GM19239 (cell line): ENCODE results near the gene HES6.

Source experiments
- DNase-seq: peaks from one replicate; pipeline ENCODE4 v3.0.0; 2011; ENCODE audit warnings: low spot score; ENCODE audit not compliant: insufficient read length
- FAIRE-seq: peaks from 2 replicates; lab custom pipeline; 2011; peaks lifted over from hg19 to GRCh38; lab: Jason Lieb, UNC

HES6 gene

DNA sequence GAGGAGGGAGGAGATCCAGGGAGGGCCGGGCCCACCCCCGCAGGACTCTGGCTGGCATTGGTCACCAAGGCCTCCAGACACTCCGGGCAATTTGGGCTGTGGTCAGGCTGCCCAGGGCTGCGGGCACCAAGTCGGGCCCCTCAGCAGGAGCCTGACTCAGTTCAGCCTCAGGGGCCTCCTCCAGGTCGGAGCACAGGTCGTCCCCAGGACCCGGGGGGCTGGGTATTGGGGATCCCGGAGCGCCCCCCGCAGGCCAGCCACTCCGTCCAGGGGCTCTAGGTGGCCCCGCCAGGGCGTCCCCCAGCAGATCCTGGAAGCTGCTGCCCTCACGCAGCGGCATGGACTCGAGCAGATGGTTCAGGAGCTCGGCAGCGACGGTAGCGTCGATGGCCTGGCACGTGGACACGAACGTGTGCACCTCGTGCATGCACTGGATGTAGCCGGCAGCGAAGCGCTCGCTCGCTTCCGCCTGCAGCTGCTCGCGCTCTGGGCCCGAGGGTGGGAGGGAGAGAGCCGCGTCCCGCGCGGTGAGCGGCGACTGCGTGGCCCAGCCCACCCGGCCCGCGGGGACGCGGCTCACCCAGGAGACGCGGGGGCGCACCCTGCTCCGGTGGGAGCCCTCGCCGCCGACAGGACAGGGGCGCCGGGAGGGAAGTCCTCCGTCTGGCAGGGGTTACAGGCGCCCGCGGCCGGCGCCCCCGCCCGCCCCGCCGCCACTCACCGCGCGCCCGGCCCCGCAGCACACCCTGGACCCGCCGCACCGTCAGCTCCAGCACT lies 884 bp downstream of the HES6 start:
- FAIRE-seq: no peak
- DNase-seq: no peak

- FAIRE-seq: no peak
These were observed 1.5 kb downstream of the HES6 start for GRCh38 chr2:238238311-238238765.

DNA sequence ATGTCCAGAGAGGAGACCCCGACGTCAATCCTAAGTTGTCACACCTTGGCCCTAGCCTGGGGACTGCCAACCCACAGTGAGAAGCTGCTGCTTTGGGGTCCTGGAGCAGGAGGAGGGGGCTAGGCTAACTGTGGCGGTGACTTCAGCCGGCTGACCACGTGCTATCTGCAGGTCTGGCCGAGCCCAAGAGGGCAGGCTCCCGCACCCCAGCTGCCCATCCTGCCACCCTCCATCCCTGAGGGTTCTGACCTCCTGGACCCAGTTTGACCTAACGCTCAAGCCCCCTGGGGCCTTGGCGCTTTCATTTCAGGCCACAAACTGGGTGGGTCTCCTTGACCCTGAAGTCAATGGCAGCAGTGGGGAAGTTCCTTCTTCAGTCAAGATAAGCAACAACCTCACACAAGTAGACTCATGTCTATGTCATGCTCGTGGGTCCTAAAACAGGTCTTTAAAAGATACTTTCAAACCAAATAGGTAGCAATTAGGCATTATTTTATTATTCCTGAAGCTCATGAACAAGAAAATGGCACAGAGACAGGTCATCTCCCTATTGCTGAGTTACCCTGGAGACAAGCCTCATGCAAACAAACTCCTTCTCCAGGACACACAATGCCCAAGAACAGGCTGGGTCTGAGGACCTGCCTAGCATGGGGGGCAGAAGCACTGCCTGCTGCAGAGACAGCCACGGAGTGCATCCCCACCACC lies 2.3 kb downstream of the HES6 start:
- DNase-seq (no peak), FAIRE-seq (no peak)

More at GRCh38 chr2:238238311-238238765, 1.5 kb downstream of the HES6 start:
- no peak for DNase-seq

- DNase-seq: no peak
- FAIRE-seq: no peak
These were observed 3.3 kb downstream of the HES6 start for GRCh38 chr2:238236571-238236970.

GRCh38 chr2:238235856-238236255 lies 4.0 kb downstream of the HES6 start:
- DNase-seq (no peak), FAIRE-seq (no peak)

- DNase-seq (no peak), FAIRE-seq (no peak)
These were observed 4.5 kb downstream of the HES6 start for GRCh38 chr2:238235331-238235732.

DNA sequence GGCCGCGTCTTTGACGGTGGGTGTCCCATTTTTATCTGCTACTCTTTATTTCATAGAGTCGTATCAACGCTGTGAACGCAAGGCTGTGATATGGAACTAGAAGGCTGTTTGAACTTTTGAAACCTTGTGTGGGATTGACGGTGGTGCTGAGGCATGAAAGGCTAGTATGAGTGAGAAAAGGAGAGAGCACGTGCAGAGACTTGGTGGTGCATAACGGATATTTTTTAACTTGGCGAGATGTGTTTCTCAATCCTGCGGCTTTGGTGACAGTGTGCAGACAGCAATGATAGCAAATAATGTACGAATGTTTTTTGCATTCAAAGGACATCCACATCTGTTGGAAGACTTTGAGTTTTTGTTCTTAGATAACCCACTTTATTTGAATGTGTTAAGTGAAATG lies 6.2 kb downstream of the HES6 start:
- no peak for FAIRE-seq
- DNase-seq: no peak

GRCh38 chr2:238231809-238232208 lies 8.0 kb downstream of the HES6 start:
- FAIRE-seq: no peak
- no peak for DNase-seq

- DNase-seq: peak; percentile 76
- FAIRE-seq: peak; percentile 75
These were observed 8.5 kb downstream of the HES6 start for GRCh38 chr2:238231251-238231793.

- DNase-seq: no peak
- no peak for FAIRE-seq
These were observed 9.1 kb downstream of the HES6 start for GRCh38 chr2:238230699-238231098.

- DNase-seq (no peak), FAIRE-seq (no peak)
These were observed 11.1 kb downstream of the HES6 start for GRCh38 chr2:238228700-238229099.

DNA sequence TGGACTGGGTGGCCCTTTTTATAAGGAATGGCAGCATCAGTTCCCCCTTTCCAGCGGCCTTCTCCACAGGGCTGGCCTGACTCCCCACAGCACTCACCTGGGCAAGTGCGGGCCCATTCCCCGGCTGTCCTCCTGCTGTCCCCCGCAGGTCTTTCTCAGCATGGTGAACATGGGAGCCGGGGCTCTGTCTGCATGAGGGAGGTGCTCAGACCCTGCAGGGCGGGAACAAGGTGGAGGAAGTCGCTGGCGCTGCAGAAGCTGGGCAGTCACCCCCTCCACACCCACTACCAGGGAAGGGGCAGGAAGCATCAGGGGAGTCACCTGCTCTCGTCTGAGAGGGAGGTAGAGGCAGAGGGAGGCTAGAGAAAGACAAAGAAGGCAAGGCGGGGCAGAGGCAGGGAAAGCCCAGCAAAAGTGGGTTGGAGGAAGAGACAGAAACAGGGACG lies 12.2 kb downstream of the HES6 start:
- DNase-seq: no peak
- no peak for FAIRE-seq

GRCh38 chr2:238226698-238227586 lies 12.9 kb downstream of the HES6 start:
- no peak for FAIRE-seq
- no peak for DNase-seq

- no peak for FAIRE-seq
- DNase-seq: no peak
These were observed 13.7 kb downstream of the HES6 start for GRCh38 chr2:238225911-238226697.

DNA sequence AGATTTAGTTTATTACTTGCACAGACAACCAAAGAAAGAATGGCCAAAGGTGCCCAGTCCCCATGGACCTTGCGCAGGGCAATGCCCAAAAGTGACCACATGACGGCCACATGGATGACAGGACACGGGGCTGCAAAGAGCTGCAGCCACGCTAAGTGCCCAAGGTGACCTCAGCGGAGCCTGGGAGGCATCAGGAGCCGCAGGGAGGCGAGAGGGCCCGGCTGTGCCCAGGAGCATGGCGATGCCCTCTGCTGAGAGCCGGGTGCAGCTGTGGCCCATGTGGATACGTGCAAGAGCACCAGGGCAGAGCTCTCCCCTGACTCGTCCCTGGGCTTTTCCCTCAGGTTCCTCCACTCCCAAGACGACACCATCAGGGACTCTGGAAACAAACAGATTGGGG lies 14.7 kb downstream of the HES6 start:
- no peak for FAIRE-seq
- DNase-seq: no peak

- DNase-seq (no peak), FAIRE-seq (no peak)
These were observed 15.3 kb downstream of the HES6 start for GRCh38 chr2:238224356-238225035.

DNA sequence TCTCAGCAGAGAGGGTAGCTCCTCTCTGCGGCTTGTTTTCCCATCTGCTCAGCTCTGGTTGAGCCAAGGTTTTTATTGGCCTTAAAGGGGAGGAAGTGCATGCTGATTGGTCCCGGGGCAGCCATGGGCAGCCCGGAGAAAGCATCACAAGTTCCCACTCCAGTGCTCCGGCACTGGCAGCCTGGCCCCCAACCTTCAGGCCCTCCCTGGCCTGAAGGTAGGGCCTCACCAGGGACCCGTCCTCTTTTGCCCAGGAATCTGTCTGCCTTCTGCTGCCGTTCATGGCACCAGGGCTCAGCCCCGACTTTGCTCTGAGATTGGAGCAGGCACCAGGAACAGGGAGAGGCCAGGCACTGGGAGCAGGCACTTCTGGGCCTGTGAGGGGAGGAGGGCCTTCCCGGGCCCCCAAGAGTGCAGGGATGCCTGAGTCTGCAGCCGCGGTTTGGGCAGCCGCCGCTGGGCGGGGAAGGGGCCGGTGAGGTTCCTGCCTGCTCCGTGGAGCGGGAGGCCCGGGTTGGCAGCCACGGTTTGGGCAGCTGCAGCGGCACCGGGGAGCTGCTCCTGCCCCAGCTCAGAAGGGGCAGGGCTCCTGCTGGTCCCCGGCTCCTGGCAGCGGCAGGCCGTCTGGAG lies 18.8 kb downstream of the HES6 start:
- FAIRE-seq (no peak), DNase-seq (no peak)

DNA sequence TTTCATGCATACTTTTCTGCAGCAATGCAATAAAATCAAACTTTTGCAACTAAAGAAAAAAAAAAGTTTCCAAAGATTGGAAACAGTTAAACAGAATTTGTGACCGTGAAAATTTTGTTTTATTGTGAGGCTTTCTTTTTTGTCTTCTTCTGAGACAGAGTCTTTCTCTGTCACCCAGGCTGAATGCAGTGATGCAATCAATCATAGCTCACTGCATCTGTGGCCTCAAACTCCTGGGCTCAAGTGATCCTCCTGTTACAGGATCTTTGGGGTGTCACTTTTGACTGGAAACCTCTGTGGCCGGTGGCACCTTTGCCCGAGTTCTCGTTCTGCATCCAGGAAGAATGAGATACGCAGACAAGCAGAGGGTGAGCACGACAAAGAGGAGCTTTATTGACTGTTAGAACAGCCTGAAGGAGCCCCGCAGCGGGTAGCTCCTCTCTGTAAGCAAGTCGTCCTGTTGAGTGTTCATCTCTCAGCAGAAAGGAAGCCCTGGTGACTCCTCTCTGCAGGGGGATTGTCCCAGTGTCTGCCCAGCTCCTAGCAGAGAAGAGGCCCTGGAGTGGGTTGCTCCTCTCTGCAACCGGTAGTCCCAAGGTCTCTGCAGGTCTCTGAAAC lies 19.5 kb downstream of the HES6 start:
- no peak for DNase-seq
- FAIRE-seq: no peak
